SK-N-MC (cell line): Measurements from ENCODE around the gene SHB.

Experiments used
- EZH2 ChIP-seq: fragments of 200-600 bp; sonication (generic); IDR thresholded peaks from one replicate; pipeline ENCODE4 v1.6.1; 2017; ENCODE audit warnings: antibody characterized with exemption
- POLR2AphosphoS5 ChIP-seq: IDR thresholded peaks from 2 replicates; pipeline ENCODE4 v1.6.1; 2012; ENCODE audit warnings: mild to moderate bottlenecking, low read depth, low read length, borderline replicate concordance

GRCh38 chr9:37923796-37924427 is 145.1 kb downstream of the SHB start:
- TF ChIP-seq EZH2 (no peak), POLR2AphosphoS5 (no peak)
